ENCODE measurements around the gene HSFX4. TPM values are rescaled to one million over a fixed set of nuclear protein-coding genes. Genes with fewer than 3 reads are reported as not detected.

The HSFX4 gene
- polyA plus RNA-seq, 1 donor: 0.61 TPM

Other genes starting within 250 kb of the HSFX4 start
- gene MAGEA11, start 217.5 kb upstream of the HSFX4 start, polyA plus RNA-seq (ENCODE audit: insufficient read length): not detected
- gene HSFX1, start 155.5 kb upstream of the HSFX4 start, polyA plus RNA-seq (ENCODE audit: insufficient read length): 2.6 TPM
- gene MAGEA9, start 147.6 kb upstream of the HSFX4 start, polyA plus RNA-seq (ENCODE audit: insufficient read length): not detected
- 0.25 TPM for gene MAGEA8, start 48.4 kb upstream of the HSFX4 start, polyA plus RNA-seq (ENCODE audit: insufficient read length)
- gene EOLA2, start 8.9 kb downstream of the HSFX4 start, polyA plus RNA-seq (ENCODE audit: insufficient read length): 22.6 TPM